Measurements from ENCODE around the gene TEX35. TPM values are rescaled to one million over a fixed set of nuclear protein-coding genes. Genes with fewer than 3 reads are reported as not detected.
"Not testable (repeated sequence)": the region's sequence is repeated elsewhere in the genome, so short reads cannot be mapped to it uniquely, and the experiment has no call there.

The TEX35 gene
- total RNA-seq, 1 experiment from 2014 or later, result not detected

DNA sequence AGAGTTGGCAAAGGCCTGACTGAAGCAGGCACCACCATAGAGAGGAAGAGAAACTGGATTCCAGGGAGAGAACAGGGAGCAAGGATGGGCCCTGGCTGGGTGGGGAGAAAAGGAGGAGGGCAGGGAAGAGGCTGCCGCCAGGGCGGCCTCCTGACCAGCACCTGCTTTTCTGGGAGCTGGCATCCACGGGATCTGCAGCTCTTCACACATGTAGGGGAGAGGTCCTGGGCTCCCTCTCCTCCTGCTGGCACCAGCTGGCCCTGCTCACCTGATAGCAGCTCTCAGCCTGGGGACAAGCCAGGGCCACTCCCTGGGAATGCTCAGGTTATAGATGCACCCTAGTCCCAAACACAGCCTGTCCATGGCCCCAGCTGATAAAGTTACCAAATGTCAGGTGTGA is 39.9 kb downstream of the TEX35 start:
- no peaks in the 10 kb centered on the region for H3K9me2 ChIP-seq (ENCODE audit: insufficient read depth)
- H3K4me2 ChIP-seq (ENCODE audit: low read length), result no peak overlapping the region
- TF ChIP-seq SP1 (IDR thresholded peaks at IDR 0.05; ENCODE audit: low read depth), result no peak
- no peak for TF ChIP-seq SRF (IDR thresholded peaks at IDR 0.05; ENCODE audit: low read depth)
- TF ChIP-seq ZNF274 (IDR thresholded peaks at IDR 0.05; ENCODE audit: low read depth, low read length), result no peak
- TF ChIP-seq YY1 (IDR thresholded peaks at IDR 0.05; ENCODE audit: extremely low read depth, insufficient replicate concordance, low read depth, low read length), result no peak
- TF ChIP-seq TCF7L2 (IDR thresholded peaks at IDR 0.05; ENCODE audit: borderline replicate concordance, extremely low read depth, insufficient read depth, insufficient read length), result no peak
- TF ChIP-seq SIN3A (IDR thresholded peaks at IDR 0.05; ENCODE audit: low read depth), result no peak
- TF ChIP-seq POLR2A (IDR thresholded peaks at IDR 0.05; ENCODE audit: borderline replicate concordance, extremely low read depth, insufficient read depth, insufficient read length), result no peak
- TF ChIP-seq, protein P1, sequence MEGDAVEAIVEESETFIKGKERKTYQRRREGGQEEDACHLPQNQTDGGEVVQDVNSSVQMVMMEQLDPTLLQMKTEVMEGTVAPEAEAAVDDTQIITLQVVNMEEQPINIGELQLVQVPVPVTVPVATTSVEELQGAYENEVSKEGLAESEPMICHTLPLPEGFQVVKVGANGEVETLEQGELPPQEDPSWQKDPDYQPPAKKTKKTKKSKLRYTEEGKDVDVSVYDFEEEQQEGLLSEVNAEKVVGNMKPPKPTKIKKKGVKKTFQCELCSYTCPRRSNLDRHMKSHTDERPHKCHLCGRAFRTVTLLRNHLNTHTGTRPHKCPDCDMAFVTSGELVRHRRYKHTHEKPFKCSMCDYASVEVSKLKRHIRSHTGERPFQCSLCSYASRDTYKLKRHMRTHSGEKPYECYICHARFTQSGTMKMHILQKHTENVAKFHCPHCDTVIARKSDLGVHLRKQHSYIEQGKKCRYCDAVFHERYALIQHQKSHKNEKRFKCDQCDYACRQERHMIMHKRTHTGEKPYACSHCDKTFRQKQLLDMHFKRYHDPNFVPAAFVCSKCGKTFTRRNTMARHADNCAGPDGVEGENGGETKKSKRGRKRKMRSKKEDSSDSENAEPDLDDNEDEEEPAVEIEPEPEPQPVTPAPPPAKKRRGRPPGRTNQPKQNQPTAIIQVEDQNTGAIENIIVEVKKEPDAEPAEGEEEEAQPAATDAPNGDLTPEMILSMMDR (IDR thresholded peaks at IDR 0.05 in 2 of 3, conservative IDR thresholded peaks at IDR 0.05 in 1 of 3; ENCODE audit: borderline replicate concordance in 1 of 3, insufficient read depth in 1 of 3, low read depth in 2 of 3, low read length in 2 of 3), result no peak
- TF ChIP-seq ELF1 (IDR thresholded peaks at IDR 0.05; ENCODE audit: borderline replicate concordance, low read depth), result no peak
- TF ChIP-seq JUND (IDR thresholded peaks at IDR 0.05), result no peak
- TF ChIP-seq, protein P2, sequence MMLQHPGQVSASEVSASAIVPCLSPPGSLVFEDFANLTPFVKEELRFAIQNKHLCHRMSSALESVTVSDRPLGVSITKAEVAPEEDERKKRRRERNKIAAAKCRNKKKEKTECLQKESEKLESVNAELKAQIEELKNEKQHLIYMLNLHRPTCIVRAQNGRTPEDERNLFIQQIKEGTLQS (IDR thresholded peaks at IDR 0.05), result no peak
- TF ChIP-seq RAD21 (IDR thresholded peaks at IDR 0.05; ENCODE audit: low read depth), result no peak
- no peak for TF ChIP-seq POLR2AphosphoS5 (IDR thresholded peaks at IDR 0.05; ENCODE audit: low read depth, low read length)
- CTCF ChIA-PET, result no interaction called here
- intact Hi-C loops (cut with micrococcal nuclease), result no loop called here
- BruUV-seq (replicated peaks), result no TSS peak
- POLR2A ChIA-PET, result no interaction called here
- no peak overlapping the region for H3K4me3 ChIP-seq (replicated peaks in 1 of 2; ENCODE audit: low read depth in 1 of 2, low read length in 2 of 2)
- H3K27me3 ChIP-seq (ENCODE audit: insufficient read depth, low read length), result no peaks in the 10 kb centered on the region
- H3K36me3 ChIP-seq (ENCODE audit: control insufficient read depth in 1 of 2, insufficient read depth in 2 of 2, low read length in 2 of 2), result no peaks in the 10 kb centered on the region
- DNase-seq (ENCODE audit: low read depth, low spot score) (no peak), ATAC-seq (no peak)
- H3K9me3 ChIP-seq (ENCODE audit: control insufficient read depth in 1 of 2, insufficient read depth in 1 of 2, low read depth in 1 of 2, low read length in 2 of 2), result no peaks in the 10 kb centered on the region
- RAD21 ChIA-PET (ENCODE audit: low non-redundant PET in 1 of 2, low total read pairs in 2 of 2, uncharacterized antibody in 2 of 2, unreplicated experiment in 2 of 2), result no interaction called here
- H2AFZ ChIP-seq (ENCODE audit: low read depth, low read length, poor library complexity, severe bottlenecking), result no peak overlapping the region
- no peaks in the 10 kb centered on the region for H3K4me1 ChIP-seq (ENCODE audit: control insufficient read depth in 1 of 2, insufficient read depth in 2 of 2, low read length in 2 of 2)
- H4K20me1 ChIP-seq (ENCODE audit: insufficient read depth), result no peaks in the 10 kb centered on the region
- no peaks in the 10 kb centered on the region for H3K79me2 ChIP-seq (ENCODE audit: insufficient read depth, low read length)
- H3K9ac ChIP-seq (ENCODE audit: low read length), result no peak overlapping the region
- H3K27ac ChIP-seq (ENCODE audit: low read depth, low read length), result no peak overlapping the region

DNA sequence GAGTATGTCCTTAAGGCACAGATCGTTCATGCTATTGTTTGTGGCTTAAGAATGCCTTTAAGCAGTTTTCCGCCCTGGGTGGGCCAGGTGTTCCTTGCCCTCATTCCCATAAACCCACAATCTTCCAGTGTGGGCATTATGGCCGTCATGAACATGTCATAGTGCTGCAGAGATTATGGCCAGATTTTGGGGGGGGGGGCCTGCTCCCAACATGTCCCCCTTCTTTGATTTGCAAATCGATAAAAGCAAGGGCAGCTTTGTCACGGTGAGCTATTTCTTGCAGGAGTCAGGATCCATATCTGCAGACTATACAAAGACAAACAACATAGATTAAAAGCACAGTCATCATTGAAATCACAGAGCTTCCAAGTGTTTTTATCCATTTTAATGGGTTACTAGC is 41.4 kb downstream of the TEX35 start:
- H3K9me2 ChIP-seq (ENCODE audit: insufficient read depth); H3K9ac ChIP-seq (ENCODE audit: low read length); POLR2A ChIA-PET; H4K20me1 ChIP-seq (ENCODE audit: insufficient read depth); H3K9me3 ChIP-seq (ENCODE audit: control insufficient read depth in 1 of 2, insufficient read depth in 1 of 2, low read depth in 1 of 2, low read length in 2 of 2); DNase-seq (ENCODE audit: low read depth, low spot score); ATAC-seq; H3K4me2 ChIP-seq (ENCODE audit: low read length); H3K36me3 ChIP-seq (ENCODE audit: control insufficient read depth in 1 of 2, insufficient read depth in 2 of 2, low read length in 2 of 2); RAD21 ChIA-PET (ENCODE audit: low non-redundant PET in 1 of 2, low total read pairs in 2 of 2, uncharacterized antibody in 2 of 2, unreplicated experiment in 2 of 2); H3K27ac ChIP-seq (ENCODE audit: low read depth, low read length); BruUV-seq (replicated peaks); intact Hi-C loops (cut with micrococcal nuclease); H3K27me3 ChIP-seq (ENCODE audit: insufficient read depth, low read length); CTCF ChIA-PET; H2AFZ ChIP-seq (ENCODE audit: low read depth, low read length, poor library complexity, severe bottlenecking); H3K79me2 ChIP-seq (ENCODE audit: insufficient read depth, low read length); H3K4me3 ChIP-seq (replicated peaks in 1 of 2; ENCODE audit: low read depth in 1 of 2, low read length in 2 of 2); H3K4me1 ChIP-seq (ENCODE audit: control insufficient read depth in 1 of 2, insufficient read depth in 2 of 2, low read length in 2 of 2): not testable (repeated sequence)

DNA sequence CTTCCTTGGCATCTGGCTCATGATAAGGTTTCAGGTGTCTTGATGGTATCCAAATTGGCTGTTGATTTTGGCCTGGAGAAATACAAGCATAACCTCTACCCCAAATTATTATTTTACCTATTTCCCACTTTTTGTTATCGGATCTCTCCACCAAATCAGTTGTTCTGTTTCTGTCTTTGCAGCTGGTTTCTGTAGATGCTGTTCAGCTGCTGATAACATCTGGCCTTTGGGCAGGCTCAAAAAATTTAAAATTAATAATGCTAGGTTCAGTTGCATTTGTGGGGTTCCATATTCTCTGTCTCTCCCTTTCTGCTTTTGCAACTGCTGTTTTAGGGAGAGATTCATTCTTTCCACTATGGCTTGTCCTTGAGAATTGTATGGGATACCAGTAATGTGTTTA is 42.7 kb downstream of the TEX35 start:
- ATAC-seq; H3K4me1 ChIP-seq (ENCODE audit: control insufficient read depth in 1 of 2, insufficient read depth in 2 of 2, low read length in 2 of 2); H3K27me3 ChIP-seq (ENCODE audit: insufficient read depth, low read length); H2AFZ ChIP-seq (ENCODE audit: low read depth, low read length, poor library complexity, severe bottlenecking); H3K36me3 ChIP-seq (ENCODE audit: control insufficient read depth in 1 of 2, insufficient read depth in 2 of 2, low read length in 2 of 2); BruUV-seq (replicated peaks); POLR2A ChIA-PET; H4K20me1 ChIP-seq (ENCODE audit: insufficient read depth); H3K4me2 ChIP-seq (ENCODE audit: low read length); H3K9me2 ChIP-seq (ENCODE audit: insufficient read depth); H3K4me3 ChIP-seq (replicated peaks in 1 of 2; ENCODE audit: low read depth in 1 of 2, low read length in 2 of 2); H3K79me2 ChIP-seq (ENCODE audit: insufficient read depth, low read length); intact Hi-C loops (cut with micrococcal nuclease); H3K9me3 ChIP-seq (ENCODE audit: control insufficient read depth in 1 of 2, insufficient read depth in 1 of 2, low read depth in 1 of 2, low read length in 2 of 2); RAD21 ChIA-PET (ENCODE audit: low non-redundant PET in 1 of 2, low total read pairs in 2 of 2, uncharacterized antibody in 2 of 2, unreplicated experiment in 2 of 2); H3K27ac ChIP-seq (ENCODE audit: low read depth, low read length); CTCF ChIA-PET; DNase-seq (ENCODE audit: low read depth, low spot score); H3K9ac ChIP-seq (ENCODE audit: low read length): not testable (repeated sequence)
